HTR-8/SVneo (cell line): Measurements from ENCODE around the gene SMIM44.

Experiments
- DNase-seq: peaks from one replicate; pipeline ENCODE4 v3.0.0; 2011; ENCODE audit warnings: low spot score, mixed read lengths; ENCODE audit not compliant: insufficient read length
- FAIRE-seq: peaks from 2 replicates; lab custom pipeline; 2011; peaks lifted over from hg19 to GRCh38; lab: Jason Lieb, UNC

Gene SMIM44

DNA sequence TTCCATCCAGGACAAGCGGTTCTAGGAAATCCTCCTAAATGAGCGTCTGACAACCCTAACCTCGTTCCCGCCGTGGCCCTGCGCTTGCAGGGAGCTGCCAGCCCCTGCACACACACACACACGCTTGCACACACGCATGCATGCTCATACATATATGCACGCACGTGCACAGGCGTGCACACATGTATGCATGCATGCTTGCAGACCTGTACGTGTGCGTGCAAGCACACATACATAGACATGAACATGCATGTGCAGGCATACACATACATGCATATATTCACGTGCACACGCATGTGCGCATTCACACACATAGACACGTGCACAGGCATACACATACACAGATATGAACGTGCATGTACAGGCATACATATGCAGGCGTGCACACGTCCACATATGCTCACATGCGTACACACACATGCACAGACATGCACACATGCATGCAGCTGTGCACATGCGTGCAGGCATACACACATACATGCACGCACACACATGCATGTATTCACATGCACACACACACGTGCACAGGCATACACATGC, 38.5 kb downstream of the SMIM44 start:
- no peak for DNase-seq
- FAIRE-seq: peak; percentile 92

DNA sequence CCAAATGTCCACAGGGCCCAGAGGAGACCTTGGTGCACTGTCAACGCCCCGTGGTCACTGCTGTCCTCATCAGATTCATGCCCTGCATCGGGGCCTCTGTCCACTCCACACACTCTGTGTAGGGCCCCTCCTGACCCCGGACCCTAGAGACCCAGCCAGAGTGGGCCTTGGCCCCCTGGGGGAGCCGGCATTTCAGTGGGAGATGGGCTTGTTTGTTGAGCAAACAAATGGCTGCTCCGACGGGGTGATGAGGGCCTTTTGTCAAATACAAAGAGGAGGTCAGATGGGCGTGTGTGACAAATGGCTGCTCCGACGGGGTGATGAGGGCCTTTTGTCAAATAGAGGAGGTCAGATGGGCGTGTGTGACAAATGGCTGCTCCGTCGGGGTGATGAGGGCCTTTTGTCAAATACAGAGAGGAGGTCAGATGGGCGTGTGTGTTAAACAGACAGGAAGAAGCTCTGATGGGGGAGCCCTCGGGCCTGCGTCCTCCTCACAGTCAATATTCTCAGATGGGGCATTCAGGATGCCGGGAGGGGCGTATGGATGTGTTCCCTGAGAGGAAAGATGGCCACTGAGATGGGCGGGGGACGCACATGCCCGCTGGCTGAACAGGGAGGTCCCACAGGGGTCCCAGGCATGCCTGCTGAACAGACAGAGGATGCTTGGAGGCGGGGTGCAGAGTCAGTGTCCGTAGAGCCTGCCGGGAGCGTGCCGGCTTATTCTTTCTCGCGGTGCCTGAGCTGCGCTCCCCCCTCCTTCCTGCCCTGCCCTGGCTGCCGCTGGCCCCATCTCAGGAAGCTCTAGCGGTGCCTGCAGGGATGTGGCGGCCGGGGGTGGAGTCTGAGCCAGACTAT, 39.2 kb downstream of the SMIM44 start:
- no peak for DNase-seq
- FAIRE-seq: no peak

DNA sequence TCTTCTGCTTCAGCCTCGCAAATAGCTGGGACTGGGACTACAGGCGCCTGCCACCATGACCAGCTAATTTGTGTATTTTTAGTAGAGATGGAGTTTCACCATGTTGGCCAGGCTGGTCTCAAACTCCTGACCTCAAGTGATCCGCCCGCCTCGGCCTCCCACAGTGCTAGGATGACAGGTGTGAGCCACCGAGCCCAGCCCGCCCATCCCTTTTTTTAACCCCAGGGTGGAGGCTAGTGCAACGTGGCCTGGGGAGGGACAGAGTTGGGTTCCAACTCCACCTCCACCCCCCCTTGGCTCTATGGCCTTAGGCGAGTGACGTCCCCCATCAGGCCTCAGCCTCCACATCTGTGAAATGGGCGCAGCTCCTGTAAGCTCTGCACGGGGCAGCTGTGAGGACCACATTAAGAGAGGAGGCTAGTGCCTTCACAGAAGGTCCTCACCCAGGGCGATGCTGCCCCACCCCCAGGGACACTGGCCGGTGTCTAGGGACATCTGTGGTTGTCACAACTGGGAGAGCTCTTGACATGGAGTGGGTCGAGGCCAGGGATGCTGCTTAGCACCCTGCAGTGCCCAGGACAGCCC, 40.7 kb downstream of the SMIM44 start:
- FAIRE-seq (no peak), DNase-seq (no peak)

DNA sequence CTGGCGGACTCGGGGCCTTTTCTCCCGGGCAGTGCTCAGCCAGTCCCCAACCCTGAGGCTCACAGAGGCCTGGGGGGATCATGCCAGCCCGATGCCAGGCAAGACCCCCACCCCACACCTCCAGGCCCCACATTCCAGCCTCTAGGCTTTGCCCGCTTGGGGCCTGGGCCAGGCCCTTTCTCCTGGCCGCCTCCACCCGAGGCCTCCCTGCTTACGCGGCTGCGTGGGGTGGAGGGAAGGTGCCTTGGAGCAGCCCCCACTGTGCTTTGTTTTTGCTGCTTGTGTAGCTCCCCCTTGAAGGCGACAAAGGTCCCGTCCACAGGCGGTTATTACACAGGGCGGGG, 41.3 kb downstream of the SMIM44 start:
- FAIRE-seq (no peak), DNase-seq (no peak)

DNA sequence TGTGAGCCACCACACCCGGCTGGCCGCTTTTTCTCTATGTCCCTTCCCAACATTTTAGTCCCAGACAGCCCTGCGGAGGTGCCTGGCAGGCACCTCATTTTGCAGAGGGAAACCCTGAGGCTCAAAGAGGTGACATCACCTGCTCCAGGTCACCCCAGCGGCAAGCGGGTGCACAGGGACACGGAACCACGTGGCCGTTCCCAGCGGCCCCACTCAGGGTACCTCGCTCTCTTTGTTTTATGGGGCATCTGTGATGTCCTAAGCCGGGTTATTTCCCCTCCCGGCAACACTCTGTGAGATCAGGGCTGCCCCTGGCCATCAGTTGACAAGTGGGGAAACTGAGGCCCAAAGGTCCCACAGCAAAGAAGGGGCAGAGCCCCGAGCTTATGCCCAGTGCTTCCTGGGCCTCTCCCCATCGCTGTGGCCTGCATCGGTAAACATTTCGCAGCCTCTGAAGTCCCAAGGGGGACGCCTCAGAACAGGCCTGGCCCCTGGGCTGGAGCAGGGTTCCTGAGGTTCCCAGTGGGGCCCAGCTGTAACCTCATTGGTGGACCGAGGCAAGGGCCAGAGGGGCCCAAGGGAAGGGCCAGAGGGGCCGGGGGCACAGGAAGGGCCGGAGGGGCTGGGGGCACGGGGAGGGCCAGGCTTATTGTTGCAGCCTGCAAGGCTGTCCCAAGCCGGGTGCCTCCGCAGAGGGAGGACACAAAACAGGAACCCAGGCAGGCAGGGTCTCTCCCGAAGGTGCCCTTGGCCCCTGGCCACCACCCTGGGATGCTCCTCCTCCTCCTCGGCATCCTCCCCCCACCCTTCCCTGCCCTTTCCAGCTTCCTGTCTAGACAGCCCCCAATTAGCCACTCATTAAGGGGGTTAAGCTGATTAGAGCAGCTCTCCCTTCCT, 41.9 kb downstream of the SMIM44 start:
- DNase-seq (no peak), FAIRE-seq (no peak)

DNA sequence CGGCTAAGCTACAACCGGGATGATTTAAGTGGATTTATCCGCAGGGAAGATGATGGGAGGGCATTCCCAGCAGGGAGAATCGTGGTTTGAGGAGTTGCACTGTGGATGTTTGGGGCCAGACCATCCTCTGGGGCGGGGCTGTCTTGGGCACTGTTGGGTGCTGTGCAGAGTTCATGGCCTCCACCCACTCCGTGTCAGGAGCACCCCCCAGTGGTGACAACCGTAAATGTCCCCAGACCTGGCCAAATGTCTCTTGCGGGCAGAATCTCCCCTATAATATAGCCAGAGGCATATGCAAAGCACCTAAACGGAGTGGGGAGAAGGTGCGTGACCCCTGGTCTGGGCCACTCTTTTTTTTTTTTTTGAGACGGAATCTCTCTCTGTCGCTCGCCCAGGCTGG, 43.2 kb downstream of the SMIM44 start:
- DNase-seq: no peak
- no peak for FAIRE-seq

DNA sequence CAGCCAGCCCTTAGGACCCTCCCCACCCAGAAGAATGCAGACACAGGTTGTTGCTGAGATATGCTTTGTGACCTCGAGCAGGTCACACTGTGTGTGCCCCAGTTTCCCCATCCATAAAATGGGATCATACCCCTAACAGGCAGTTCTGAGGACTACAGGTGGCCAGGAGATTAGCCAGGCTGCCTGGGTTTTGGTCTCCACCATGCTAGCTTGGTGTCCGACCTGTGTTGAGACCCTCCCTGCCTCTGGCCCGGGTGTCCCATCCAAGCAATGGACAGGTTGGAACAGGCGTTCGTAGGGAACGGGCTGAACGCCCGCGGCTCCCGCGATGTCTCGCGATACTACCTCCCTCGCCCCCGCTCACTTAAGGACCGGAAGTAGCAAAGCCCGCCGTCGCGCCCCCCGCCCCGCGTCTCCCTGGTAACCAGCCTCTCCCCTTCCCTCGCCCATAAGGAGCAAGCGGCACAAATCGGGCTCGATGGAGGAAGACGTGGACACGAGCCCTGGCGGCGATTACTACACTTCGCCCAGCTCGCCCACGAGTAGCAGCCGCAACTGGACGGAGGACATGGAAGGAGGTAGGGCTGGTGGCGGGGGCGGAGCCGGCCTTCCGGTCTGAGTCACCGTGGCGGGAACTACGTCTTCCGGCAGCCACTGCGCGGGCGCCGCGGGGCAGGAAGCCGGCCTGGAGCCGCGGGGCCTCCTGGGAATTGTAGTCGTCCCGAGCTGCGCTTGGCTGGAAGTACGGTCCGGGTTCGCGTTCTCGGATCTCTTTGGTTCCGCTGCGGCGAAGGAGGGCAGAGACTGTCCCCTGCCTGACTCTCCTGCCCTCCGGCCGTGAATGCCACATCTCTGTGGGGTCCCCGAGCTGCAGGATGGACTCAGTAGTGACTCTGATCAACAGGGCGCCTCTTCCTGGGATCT, 48.3 kb downstream of the SMIM44 start:
- peak; percentile 94 for DNase-seq

DNA sequence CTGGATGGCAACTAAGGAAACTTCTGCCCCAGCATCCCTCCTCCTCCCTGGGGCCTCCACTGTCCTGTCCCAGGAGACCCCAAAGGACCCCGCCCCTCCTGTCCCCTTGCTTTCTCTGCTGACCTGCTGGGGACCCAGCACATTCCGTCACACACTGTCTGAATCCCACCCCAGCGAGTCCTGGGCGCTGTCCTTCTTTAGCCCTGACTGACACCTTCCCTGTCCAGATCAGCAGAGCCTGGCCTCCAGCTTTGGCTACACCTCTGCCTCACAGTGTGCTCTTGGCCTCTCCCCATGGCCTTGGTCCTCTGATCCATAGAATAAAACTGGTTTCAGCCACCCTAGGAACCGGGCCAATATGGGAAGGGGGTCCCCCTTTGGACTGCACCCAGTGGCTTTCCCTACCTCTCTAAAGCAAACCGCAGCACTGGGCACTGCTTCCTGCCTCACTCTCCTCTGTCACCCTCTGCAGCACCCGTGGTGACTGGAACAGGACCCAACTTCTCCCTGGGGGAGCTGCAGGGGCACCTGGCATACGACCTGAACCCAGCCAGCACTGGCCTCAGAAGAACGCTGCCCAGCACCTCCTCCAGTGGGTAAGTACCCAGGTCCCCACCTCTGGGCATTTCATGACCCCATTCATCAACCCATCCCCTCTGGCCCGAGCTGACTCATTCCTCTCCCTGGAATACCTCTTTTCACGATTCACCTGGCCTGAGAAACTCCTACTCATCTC, 49.3 kb downstream of the SMIM44 start:
- FAIRE-seq: no peak
- DNase-seq: no peak

More for the DNA sequence above, 48.3 kb downstream of the SMIM44 start:
- peak; percentile 86 for FAIRE-seq

DNA sequence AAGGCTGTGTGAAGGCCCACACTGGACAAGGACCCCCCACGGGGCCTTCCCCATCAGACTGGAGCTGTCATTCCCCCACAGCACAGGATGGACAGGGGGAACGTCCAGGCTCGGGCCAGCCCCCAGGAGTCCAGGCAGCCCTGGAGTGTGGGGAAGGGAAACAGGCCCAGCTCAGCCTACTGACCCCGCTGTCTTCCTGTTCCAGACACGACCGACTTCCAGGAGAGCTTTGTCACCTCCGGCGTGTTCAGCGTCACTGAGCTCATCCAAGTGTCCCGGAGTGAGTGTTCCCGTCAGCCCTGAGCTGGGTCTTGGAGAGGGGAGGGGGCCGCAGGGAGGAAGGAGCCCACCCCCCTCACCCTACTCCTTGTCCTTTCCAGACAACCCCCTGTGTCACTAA, 49.9 kb downstream of the SMIM44 start:
- FAIRE-seq: no peak
- no peak for DNase-seq
